ENCODE measurements around the gene ANKRD23.

ANKRD23 gene

DNA sequence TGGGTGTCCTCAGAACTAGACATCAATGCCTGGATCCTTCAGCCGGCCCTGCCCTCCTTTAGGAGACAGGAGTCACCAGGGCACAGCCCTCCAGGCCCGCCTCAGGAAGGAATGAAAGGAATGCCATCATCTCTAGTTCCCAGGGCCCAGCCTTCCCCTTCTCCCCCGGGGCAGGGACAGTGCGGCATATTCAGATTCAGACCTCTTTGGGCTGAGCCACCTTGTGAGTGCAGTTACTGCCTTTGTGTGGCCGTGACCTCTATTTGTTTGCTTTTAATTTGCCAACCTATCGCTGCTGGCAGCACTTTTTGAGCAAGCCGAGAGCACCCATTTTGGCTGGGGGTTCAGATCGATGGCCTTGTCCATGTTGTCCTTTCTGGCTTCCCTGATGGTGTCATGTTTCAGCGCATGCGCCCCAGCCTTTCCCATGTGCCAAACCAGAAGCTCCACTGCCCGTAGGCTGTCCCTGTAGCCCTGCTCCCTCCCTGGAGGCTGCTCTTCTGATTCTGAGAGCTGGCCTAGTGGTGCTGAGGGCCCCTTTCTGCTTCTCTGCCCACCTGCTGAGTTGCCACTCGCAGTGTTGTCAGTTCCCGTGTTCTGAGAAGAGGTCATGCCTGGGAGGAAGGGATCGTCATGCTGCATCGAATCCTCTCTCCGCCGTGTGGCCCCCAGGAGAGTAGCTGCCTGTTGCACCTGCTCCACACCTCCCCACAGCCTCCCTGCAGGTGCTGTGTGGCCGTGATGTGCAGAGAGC, 10.9 kb downstream of the ANKRD23 start:
- no peak overlapping the region for H3K4me3 ChIP-seq (ENCODE audit: low read depth, low read length)
- TF ChIP-seq, protein P1, sequence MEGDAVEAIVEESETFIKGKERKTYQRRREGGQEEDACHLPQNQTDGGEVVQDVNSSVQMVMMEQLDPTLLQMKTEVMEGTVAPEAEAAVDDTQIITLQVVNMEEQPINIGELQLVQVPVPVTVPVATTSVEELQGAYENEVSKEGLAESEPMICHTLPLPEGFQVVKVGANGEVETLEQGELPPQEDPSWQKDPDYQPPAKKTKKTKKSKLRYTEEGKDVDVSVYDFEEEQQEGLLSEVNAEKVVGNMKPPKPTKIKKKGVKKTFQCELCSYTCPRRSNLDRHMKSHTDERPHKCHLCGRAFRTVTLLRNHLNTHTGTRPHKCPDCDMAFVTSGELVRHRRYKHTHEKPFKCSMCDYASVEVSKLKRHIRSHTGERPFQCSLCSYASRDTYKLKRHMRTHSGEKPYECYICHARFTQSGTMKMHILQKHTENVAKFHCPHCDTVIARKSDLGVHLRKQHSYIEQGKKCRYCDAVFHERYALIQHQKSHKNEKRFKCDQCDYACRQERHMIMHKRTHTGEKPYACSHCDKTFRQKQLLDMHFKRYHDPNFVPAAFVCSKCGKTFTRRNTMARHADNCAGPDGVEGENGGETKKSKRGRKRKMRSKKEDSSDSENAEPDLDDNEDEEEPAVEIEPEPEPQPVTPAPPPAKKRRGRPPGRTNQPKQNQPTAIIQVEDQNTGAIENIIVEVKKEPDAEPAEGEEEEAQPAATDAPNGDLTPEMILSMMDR (IDR thresholded peaks at IDR 0.05; ENCODE audit: insufficient read depth, low read length, missing control alignments) = no peak
- no peak for DNase-seq (ENCODE audit: low read depth, low spot score)
- POLR2A ChIA-PET = interaction anchor here (1.1 to 1.7 kb wide), 2 partner anchors 8 to 25 kb away, joined by 4 read pairs; partner anchors contain the start of gene ANKRD39
- CTCF ChIA-PET = interaction anchor here (1.0 to 1.8 kb wide), 4 partner anchors 8 to 279 kb away, joined by 3 to 7 read pairs (median 6); partner anchors contain the start of gene ANKRD36

DNA sequence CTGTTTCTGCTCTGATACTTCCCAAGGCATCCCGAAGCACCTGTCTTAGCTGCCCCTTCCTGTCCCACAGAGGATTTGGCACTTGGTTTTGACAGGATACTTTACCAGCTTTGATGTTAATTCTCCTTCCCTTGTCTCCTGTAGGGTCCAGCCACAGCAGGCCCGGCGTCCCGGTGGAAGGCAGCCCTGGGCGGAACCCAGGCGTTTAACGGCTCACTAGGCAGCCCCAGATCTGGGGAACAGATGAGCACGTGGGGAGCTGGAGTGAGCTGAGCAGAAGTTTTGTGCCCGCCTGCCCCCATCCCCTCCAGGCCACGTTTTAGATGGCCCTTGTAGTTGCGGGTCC, 11.4 kb downstream of the ANKRD23 start:
- TF ChIP-seq, protein P1 (IDR thresholded peaks at IDR 0.05; ENCODE audit: insufficient read depth, low read length, missing control alignments) = no peak
- CTCF ChIA-PET = interaction anchor here (1.3 to 1.8 kb wide), 3 partner anchors 11 to 280 kb away, joined by 4 to 7 read pairs (median 7); partner anchors contain the start of gene ANKRD36
- no peak overlapping the region for H3K4me3 ChIP-seq (ENCODE audit: low read depth, low read length)
- no peak for DNase-seq (ENCODE audit: low read depth, low spot score)
- POLR2A ChIA-PET = interaction anchor here (1.1 kb wide), 2 partner anchors 8 kb away, joined by 3 to 4 read pairs; no protein-coding TSS in a partner anchor

DNA sequence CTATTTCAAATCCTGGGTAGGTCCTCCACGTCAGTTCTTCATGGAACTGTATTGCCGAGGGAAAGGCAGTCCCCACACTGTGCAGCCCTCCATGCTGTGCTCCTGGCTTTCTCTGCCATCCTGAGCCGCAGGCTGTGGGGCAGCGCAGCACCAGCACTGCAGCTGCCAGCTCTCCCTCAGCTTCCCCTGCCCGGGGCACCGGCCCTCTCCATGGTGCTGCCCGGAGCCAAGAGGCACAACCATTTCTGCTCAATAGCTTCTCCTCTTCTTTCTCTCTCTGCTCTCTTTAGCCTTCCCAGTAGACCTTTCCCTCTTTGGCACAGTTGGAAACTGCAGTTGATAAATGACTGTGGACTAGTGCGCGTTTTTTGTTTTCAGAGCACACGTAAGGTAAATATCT, 12.1 kb downstream of the ANKRD23 start:
- H3K4me3 ChIP-seq (ENCODE audit: low read depth, low read length) = no peak overlapping the region
- ChIA-PET POLR2A (interaction anchor here (1.1 kb wide), 1 partner anchor 9 kb away, joined by 3 read pairs; no protein-coding TSS in a partner anchor), CTCF (interaction anchor here (0.6 to 1.8 kb wide), 3 partner anchors 11 to 281 kb away, joined by 4 to 7 read pairs (median 4); partner anchors contain the start of genes ANKRD36 and CNNM3)
- DNase-seq (ENCODE audit: low read depth, low spot score) = no peak
- TF ChIP-seq, protein P1 (IDR thresholded peaks at IDR 0.05; ENCODE audit: insufficient read depth, low read length, missing control alignments) = no peak

DNA sequence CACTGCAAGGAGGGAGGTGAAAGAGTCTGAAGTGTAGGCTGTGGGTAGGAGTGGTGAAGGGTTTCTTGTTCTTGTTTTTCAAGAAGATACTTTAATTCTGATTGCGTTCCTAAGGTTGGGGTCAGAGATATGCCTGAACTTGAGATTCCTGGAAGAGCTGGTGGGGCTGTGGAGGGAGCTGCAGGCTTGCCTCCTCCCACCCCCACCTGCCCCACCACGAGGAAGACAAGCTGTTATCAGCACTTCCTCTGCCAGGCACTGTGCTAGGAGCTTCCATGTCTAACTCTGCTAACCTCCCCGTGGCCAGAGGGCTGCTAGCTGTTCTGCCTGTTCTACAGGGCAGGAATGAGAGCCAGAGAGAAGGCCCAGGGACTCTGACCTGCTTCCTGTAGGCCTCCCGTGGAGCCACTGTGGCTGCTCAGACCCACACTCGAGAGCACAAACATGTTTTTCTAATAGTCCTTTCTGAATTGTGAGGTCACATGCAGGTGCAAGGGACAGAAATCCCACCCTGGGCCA, 13.7 kb downstream of the ANKRD23 start:
- H3K4me3 ChIP-seq (ENCODE audit: low read depth, low read length) = no peak overlapping the region
- POLR2A ChIA-PET = no interaction called here
- CTCF ChIA-PET = no interaction called here
- TF ChIP-seq, protein P1 (IDR thresholded peaks at IDR 0.05; ENCODE audit: insufficient read depth, low read length, missing control alignments) = no peak
- no peak for DNase-seq (ENCODE audit: low read depth, low spot score)

DNA sequence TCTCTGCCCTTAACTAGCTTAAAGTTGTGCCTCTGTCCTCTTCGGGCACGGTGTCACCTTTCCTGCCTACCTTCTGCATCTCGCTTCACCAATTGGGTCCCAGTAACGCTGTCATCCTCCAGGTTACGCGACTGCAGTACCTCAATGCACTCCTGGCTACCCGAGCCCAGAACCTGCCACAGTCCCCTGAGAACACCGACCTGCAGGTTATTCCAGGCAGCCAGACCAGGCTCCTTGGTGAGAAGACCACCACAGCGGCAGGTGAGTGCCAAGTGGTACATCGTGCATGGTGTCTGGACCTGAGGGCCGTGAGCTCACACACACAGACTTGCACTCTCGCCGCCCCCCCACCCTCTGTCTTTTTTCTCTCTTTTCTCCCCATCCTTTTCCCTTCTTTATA, 14.9 kb downstream of the ANKRD23 start:
- POLR2A ChIA-PET = interaction anchor here (0.7 kb wide), 1 partner anchor 87 kb away, joined by 4 read pairs; no protein-coding TSS in a partner anchor
- CTCF ChIA-PET = no interaction called here
- H3K4me3 ChIP-seq (ENCODE audit: low read depth, low read length) = no peak overlapping the region
- DNase-seq (ENCODE audit: low read depth, low spot score) = no peak
- TF ChIP-seq, protein P1 (IDR thresholded peaks at IDR 0.05; ENCODE audit: insufficient read depth, low read length, missing control alignments) = no peak

DNA sequence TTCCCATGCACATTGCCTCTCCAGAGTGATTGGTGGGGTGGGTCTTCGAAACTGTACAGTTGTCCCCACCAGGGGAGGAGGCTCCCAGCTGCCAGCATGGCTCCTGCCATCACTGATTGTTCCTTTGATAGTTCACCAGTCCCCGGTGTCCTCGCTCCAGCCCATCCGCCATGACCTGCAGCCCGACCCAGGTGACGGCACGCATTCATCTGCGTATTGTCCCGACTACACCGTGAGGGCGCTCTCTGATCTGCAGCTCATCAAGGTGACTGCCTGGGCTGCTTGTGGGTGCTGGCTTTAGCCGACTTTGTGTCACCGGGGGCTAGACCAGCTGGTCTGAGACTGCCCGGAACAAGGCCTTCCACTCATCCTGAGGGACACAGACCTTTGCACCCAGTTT, 15.4 kb downstream of the ANKRD23 start:
- CTCF ChIA-PET = no interaction called here
- POLR2A ChIA-PET = no interaction called here
- DNase-seq (ENCODE audit: low read depth, low spot score) = no peak
- H3K4me3 ChIP-seq (ENCODE audit: low read depth, low read length) = no peak overlapping the region
- TF ChIP-seq, protein P1 (IDR thresholded peaks at IDR 0.05; ENCODE audit: insufficient read depth, low read length, missing control alignments) = no peak
